GM18951 (cell line): ENCODE measurements around the gene TMEM82.

Experiments used
- POLR2A ChIP-seq: IDR thresholded peaks from 4 replicates; pipeline ENCODE4 v1.6.1; 2011; ENCODE audit warnings: mild to moderate bottlenecking; ENCODE audit not compliant: insufficient read length, insufficient read depth; ENCODE audit errors: extremely low read depth
- in situ Hi-C: fragments of 300-500 bp; cut with MboI; formaldehyde crosslinking; loops from one replicate; pipeline ENCODE4 v1.12.0; 2022; ENCODE audit warnings: low sequenced_read_pairs, mixed read lengths, inconsistent platforms; ENCODE audit not compliant: unreplicated experiment

Gene TMEM82

GRCh38 chr1:15748690-15749398 lies 6.5 kb downstream of the TMEM82 start:
- no peak for TF ChIP-seq POLR2A
- in situ Hi-C loops = loop anchor here (25.0 kb wide), 1 partner anchor 412 kb away; no protein-coding TSS in a partner anchor

GRCh38 chr1:15749399-15750291 lies 7.3 kb downstream of the TMEM82 start:
- in situ Hi-C loops = loop anchor here (25.0 kb wide), 1 partner anchor 412 kb away; no protein-coding TSS in a partner anchor
- TF ChIP-seq POLR2A = no peak

- no peak for TF ChIP-seq POLR2A
- in situ Hi-C loops = no loop called here
Measured at GRCh38 chr1:15750924-15751323, 8.6 kb downstream of the TMEM82 start.

- no peak for TF ChIP-seq POLR2A
- in situ Hi-C loops = no loop called here
Measured at GRCh38 chr1:15751717-15752116, 9.4 kb downstream of the TMEM82 start.

GRCh38 chr1:15753776-15754175 lies 11.5 kb downstream of the TMEM82 start:
- in situ Hi-C loops = no loop called here
- no peak for TF ChIP-seq POLR2A

GRCh38 chr1:15755021-15755645 lies 12.8 kb downstream of the TMEM82 start:
- no peak for TF ChIP-seq POLR2A
- in situ Hi-C loops = no loop called here

- TF ChIP-seq POLR2A = no peak
Measured at GRCh38 chr1:15755646-15756040, 13.3 kb downstream of the TMEM82 start.

GRCh38 chr1:15756143-15757015 lies 14.1 kb downstream of the TMEM82 start:
- TF ChIP-seq POLR2A = no peak
- in situ Hi-C loops = no loop called here

More at GRCh38 chr1:15755646-15756040, 13.3 kb downstream of the TMEM82 start:
- in situ Hi-C loops = no loop called here

GRCh38 chr1:15757016-15757543 lies 14.8 kb downstream of the TMEM82 start:
- in situ Hi-C loops = no loop called here
- TF ChIP-seq POLR2A = no peak

- in situ Hi-C loops = no loop called here
- TF ChIP-seq POLR2A = no peak
Measured at GRCh38 chr1:15757575-15758342, 15.5 kb downstream of the TMEM82 start.

GRCh38 chr1:15758343-15758931 lies 16.1 kb downstream of the TMEM82 start, which contains the start of gene FBLIM1:
Gene FBLIM1 (plus strand): TSS chr1:15758795. CDS start chr1:15764984, 6,189 bp downstream.
- in situ Hi-C loops = no loop called here
- no peak for TF ChIP-seq POLR2A
